ENCODE measurements around the gene HMG20A. TPM values are rescaled to one million over a fixed set of nuclear protein-coding genes. Genes with fewer than 3 reads are reported as not detected.

The HMG20A gene
- total and polyA plus RNA-seq, 2 of the 13 experiments (the other 11 are each of a cell fraction or from before 2014, with no cell fraction given), result 28.0 to 35.2 TPM

- TF ChIP-seq, protein P1, sequence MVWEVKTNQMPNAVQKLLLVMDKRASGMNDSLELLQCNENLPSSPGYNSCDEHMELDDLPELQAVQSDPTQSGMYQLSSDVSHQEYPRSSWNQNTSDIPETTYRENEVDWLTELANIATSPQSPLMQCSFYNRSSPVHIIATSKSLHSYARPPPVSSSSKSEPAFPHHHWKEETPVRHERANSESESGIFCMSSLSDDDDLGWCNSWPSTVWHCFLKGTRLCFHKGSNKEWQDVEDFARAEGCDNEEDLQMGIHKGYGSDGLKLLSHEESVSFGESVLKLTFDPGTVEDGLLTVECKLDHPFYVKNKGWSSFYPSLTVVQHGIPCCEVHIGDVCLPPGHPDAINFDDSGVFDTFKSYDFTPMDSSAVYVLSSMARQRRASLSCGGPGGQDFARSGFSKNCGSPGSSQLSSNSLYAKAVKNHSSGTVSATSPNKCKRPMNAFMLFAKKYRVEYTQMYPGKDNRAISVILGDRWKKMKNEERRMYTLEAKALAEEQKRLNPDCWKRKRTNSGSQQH (CRISPR knock-in tag; IDR thresholded peaks at IDR 0.05; ENCODE audit: low read depth), result peak; percentile 70
- no peak for TF ChIP-seq DNMT1 (CRISPR knock-in tag; IDR thresholded peaks at IDR 0.05)
- no peak for TF ChIP-seq ZNF616 (CRISPR knock-in tag; IDR thresholded peaks at IDR 0.05; ENCODE audit: low read depth)
- no peak for TF ChIP-seq SP1 (IDR thresholded peaks at IDR 0.05)
- 0 out of 2 replicates have a peak, but pooled peaks have one; percentile 41 for TF ChIP-seq SP1 (CRISPR knock-in tag; IDR thresholded peaks at IDR 0.05)
- no peak for TF ChIP-seq SOX6 (IDR thresholded peaks at IDR 0.05)
- 0 out of 2 replicates have a peak, but pooled peaks have one; percentile 19 for TF ChIP-seq SOX6 (CRISPR knock-in tag; IDR thresholded peaks at IDR 0.05)
- TF ChIP-seq, protein P2, sequence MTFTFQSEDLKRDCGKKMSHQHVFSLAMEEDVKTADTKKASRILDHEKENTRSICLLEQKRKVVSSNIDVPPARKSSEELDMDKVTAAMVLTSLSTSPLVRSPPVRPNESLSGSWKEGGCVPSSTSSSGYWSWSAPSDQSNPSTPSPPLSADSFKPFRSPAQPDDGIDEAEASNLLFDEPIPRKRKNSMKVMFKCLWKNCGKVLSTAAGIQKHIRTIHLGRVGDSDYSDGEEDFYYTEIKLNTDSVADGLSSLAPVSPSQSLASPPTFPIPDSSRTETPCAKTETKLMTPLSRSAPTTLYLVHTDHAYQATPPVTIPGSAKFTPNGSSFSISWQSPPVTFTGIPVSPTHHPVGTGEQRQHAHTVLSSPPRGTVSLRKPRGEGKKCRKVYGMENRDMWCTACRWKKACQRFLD (CRISPR knock-in tag; IDR thresholded peaks at IDR 0.05; ENCODE audit: borderline replicate concordance), result peak; percentile 72; the same call in 1 of the 2 replicates
- TF ChIP-seq FOXA3 (CRISPR knock-in tag; IDR thresholded peaks at IDR 0.05), result 0 out of 2 replicates have a peak, but pooled peaks have one; percentile 7
- peak; percentile 35; the same call in 1 of the 2 replicates for TF ChIP-seq ZBTB40 (IDR thresholded peaks at IDR 0.05)
- peak; percentile 32; the same call in 1 of the 2 replicates for TF ChIP-seq ZBTB40 (CRISPR knock-in tag; IDR thresholded peaks at IDR 0.05)
- peak; percentile 82 for TF ChIP-seq TARDBP (CRISPR knock-in tag; IDR thresholded peaks at IDR 0.05)
- TF ChIP-seq KLF6 (CRISPR knock-in tag; IDR thresholded peaks at IDR 0.05), result peak; percentile 48; the same call in 1 of the 2 replicates
- peak; percentile 66 for TF ChIP-seq LCORL (IDR thresholded peaks at IDR 0.05)
- TF ChIP-seq LCORL (CRISPR knock-in tag; IDR thresholded peaks at IDR 0.05), result no peak
- peak; percentile 88 for TF ChIP-seq POLR2AphosphoS5 (IDR thresholded peaks at IDR 0.05; ENCODE audit: low read depth, low read length)
These were observed at the start of gene HMG20A (continued) for GRCh38 chr15:77420610-77421369.

Measured in HepG2 (cell line).